Suprapubic skin (tissue), 4 donors: ENCODE results near the gene GRPEL1. TPM values are rescaled to one million over a fixed set of nuclear protein-coding genes. Genes with fewer than 3 reads are reported as not detected.
A peak's percentile ranks its signal among the peaks of the same experiment; 100 is the strongest.
"Not testable (repeated sequence)": the region's sequence is repeated elsewhere in the genome, so short reads cannot be mapped to it uniquely, and the experiment has no call there.

Source experiments
- DNase-seq, 2 donors: peaks; one replicate each; pipeline ENCODE4 v3.0.0-alpha.2; 2019; ENCODE audit warnings: low spot score in 2 of 2
- H3K27ac ChIP-seq: fragments of 200-600 bp; sonication (generic); one replicate; pipeline ENCODE4 v1.5.1; 2019
- H3K27me3 ChIP-seq: fragments of 200-600 bp; sonication (generic); one replicate; pipeline ENCODE4 v1.5.1; 2019
- H3K36me3 ChIP-seq: fragments of 200-600 bp; sonication (generic); one replicate; pipeline ENCODE4 v1.5.1; 2019
- H3K4me1 ChIP-seq: fragments of 200-600 bp; sonication (generic); one replicate; pipeline ENCODE4 v1.5.1; 2019
- H3K4me3 ChIP-seq: fragments of 200-600 bp; sonication (generic); one replicate; pipeline ENCODE4 v1.5.1; 2019; ENCODE audit warnings: mild to moderate bottlenecking
- H3K9me3 ChIP-seq: fragments of 200-600 bp; sonication (generic); one replicate; pipeline ENCODE4 v1.5.1; 2019
- CTCF ChIP-seq, 2 donors: fragments of 200-600 bp in 1 of 2; fragments of 450-650 bp in 1 of 2; sonication (generic) in 1 of 2; IDR thresholded peaks; one replicate each; pipeline ENCODE4 v1.5.1; 2016 to 2019; ENCODE audit warnings: antibody characterized with exemption in 2 of 2, mild to moderate bottlenecking in 1 of 2, moderate library complexity in 1 of 2
- EP300 ChIP-seq: sonication (generic); formaldehyde crosslinking; IDR thresholded peaks from one replicate; pipeline ENCODE4 v1.6.1; 2017; ENCODE audit warnings: antibody characterized with exemption
- POLR2A ChIP-seq, 2 donors: fragments of 450-650 bp; IDR thresholded peaks; one replicate each; pipeline ENCODE4 v1.6.1; 2017; ENCODE audit warnings: antibody characterized with exemption in 2 of 2, mild to moderate bottlenecking in 2 of 2, moderate library complexity in 2 of 2
- POLR2AphosphoS5 ChIP-seq, 3 donors: sonication (generic); formaldehyde crosslinking; IDR thresholded peaks; one replicate each; pipeline ENCODE4 v1.6.1; 2017; ENCODE audit warnings: antibody characterized with exemption in 3 of 3
- WGBS: methylation state at CpG from one replicate; pipeline ENCODE4 v1.1.5; 2018; 5-methylcytosine and 5-hydroxymethylcytosine counted together
- total RNA-seq, 4 donors: library from RNA; depleted of rRNA; stranded (reverse); fragments of >200 nt; gene quantifications; one replicate each; pipeline ENCODE4 v1.1.0, GENCODE V29; 2016

The GRPEL1 gene
- total RNA-seq, 4 donors from 2014 or later = 18.2 to 32.4 (median 25.3) TPM

- Histone ChIP-seq H3K4me1 (peaks cover 6% of the 10 kb centered on the region), H3K4me3 (no peak overlapping the region), H3K27me3 (peaks cover 15% of the 10 kb centered on the region), H3K27ac (no peak overlapping the region), H3K36me3 (no peaks in the 10 kb centered on the region), H3K9me3 (no peaks in the 10 kb centered on the region)
- TF ChIP-seq POLR2A (IDR thresholded peaks at IDR 0.05) = no peak
- TF ChIP-seq CTCF (IDR thresholded peaks at IDR 0.05) = no peak
- no peak for TF ChIP-seq POLR2AphosphoS5 (IDR thresholded peaks at IDR 0.05)
- no peak for TF ChIP-seq EP300
- no peak for DNase-seq
- WGBS = 74% methylated on average over 3 of the region's 3 CpGs
These were observed 19.2 kb upstream of the GRPEL1 start for GRCh38 chr4:7087036-7087435.

- H3K27ac ChIP-seq = no peak overlapping the region
- H3K4me1 ChIP-seq = peaks cover 8% of the 10 kb centered on the region
- 17% methylated on average over 1 of the region's 1 CpG for WGBS
- H3K9me3 ChIP-seq = no peaks in the 10 kb centered on the region
- peaks cover 15% of the 10 kb centered on the region for H3K27me3 ChIP-seq
- no peak for TF ChIP-seq CTCF (IDR thresholded peaks at IDR 0.05)
- TF ChIP-seq EP300 = no peak
- TF ChIP-seq POLR2AphosphoS5 (IDR thresholded peaks at IDR 0.05) = no peak
- no peaks in the 10 kb centered on the region for H3K36me3 ChIP-seq
- DNase-seq = no peak
- no peak overlapping the region for H3K4me3 ChIP-seq
These were observed 18.5 kb upstream of the GRPEL1 start for GRCh38 chr4:7086384-7086783.

GRCh38 chr4:7084564-7084961 lies 16.7 kb upstream of the GRPEL1 start:
- not testable (repeated sequence) for H3K27ac ChIP-seq, H3K36me3 ChIP-seq, H3K4me1 ChIP-seq, H3K9me3 ChIP-seq, DNase-seq
- H3K27me3 ChIP-seq = peaks cover 15% of the 10 kb centered on the region
- WGBS = 51% methylated on average over 9 of the region's 9 CpGs
- H3K4me3 ChIP-seq = peak overlapping the region; percentile 13

- Histone ChIP-seq H3K9me3 (no peaks in the 10 kb centered on the region), H3K36me3 (no peaks in the 10 kb centered on the region), H3K27ac (no peak overlapping the region), H3K27me3 (peaks cover 15% of the 10 kb centered on the region), H3K4me1 (peaks cover 8% of the 10 kb centered on the region), H3K4me3 (peak overlapping the region; percentile 13)
- DNase-seq = no peak
- TF ChIP-seq CTCF (IDR thresholded peaks at IDR 0.05) = no peak
- TF ChIP-seq EP300 = no peak
- TF ChIP-seq POLR2AphosphoS5 (IDR thresholded peaks at IDR 0.05) = no peak
- TF ChIP-seq POLR2A (IDR thresholded peaks at IDR 0.05) = no peak
- 62% methylated on average over 8 of the region's 9 CpGs for WGBS
These were observed 16.0 kb upstream of the GRPEL1 start for GRCh38 chr4:7083597-7084563.

- H3K27me3 ChIP-seq = peaks cover 12% of the 10 kb centered on the region
- DNase-seq, H3K9me3 ChIP-seq, H3K27ac ChIP-seq, H3K4me3 ChIP-seq, H3K36me3 ChIP-seq, H3K4me1 ChIP-seq: not testable (repeated sequence)
- 46% methylated on average over 2 of the region's 2 CpGs for WGBS
These were observed 12.0 kb upstream of the GRPEL1 start for GRCh38 chr4:7079909-7080308.

- H3K27me3 ChIP-seq = peaks cover 11% of the 10 kb centered on the region
- not testable (repeated sequence) for H3K27ac ChIP-seq, H3K4me3 ChIP-seq, H3K4me1 ChIP-seq, H3K36me3 ChIP-seq, DNase-seq, H3K9me3 ChIP-seq
These were observed 11.6 kb upstream of the GRPEL1 start for GRCh38 chr4:7079483-7079882.

GRCh38 chr4:7078025-7078424 lies 10.2 kb upstream of the GRPEL1 start:
- Histone ChIP-seq H3K4me1 (peaks cover 5% of the 10 kb centered on the region), H3K4me3 (no peak overlapping the region), H3K36me3 (no peaks in the 10 kb centered on the region), H3K27me3 (peaks cover under 1% of the 10 kb centered on the region), H3K9me3 (no peaks in the 10 kb centered on the region), H3K27ac (no peak overlapping the region)
- WGBS = 80% methylated on average over 5 of the region's 5 CpGs
- no peak for TF ChIP-seq POLR2A (IDR thresholded peaks at IDR 0.05)
- no peak for TF ChIP-seq EP300
- TF ChIP-seq CTCF (IDR thresholded peaks at IDR 0.05) = no peak
- no peak for TF ChIP-seq POLR2AphosphoS5 (IDR thresholded peaks at IDR 0.05)
- DNase-seq = no peak
